ENCODE measurements around the gene TMEM203. TPM values are rescaled to one million over a fixed set of nuclear protein-coding genes. Genes with fewer than 3 reads are reported as not detected.
A peak's percentile ranks its signal among the peaks of the same experiment; 100 is the strongest.

TMEM203 gene
- total RNA-seq, 1 experiment from 2014 or later: 35.5 TPM

GRCh38 chr9:137157618-137158415, 47.6 kb downstream of the TMEM203 start:
- H3K4ac ChIP-seq (ENCODE audit: low read depth, low read length): no peak overlapping the region
- no CpG with 5 or more reads among the region's 19 CpGs for WGBS (ENCODE audit: extremely low coverage, insufficient read length, low lambda C conversion rate)
- H4K20me1 ChIP-seq (ENCODE audit: control insufficient read depth, insufficient read depth, insufficient read length): no peaks in the 10 kb centered on the region
- H3K4me1 ChIP-seq (ENCODE audit: insufficient read depth, low read length): no peaks in the 10 kb centered on the region
- no peak overlapping the region for H3K18ac ChIP-seq (ENCODE audit: insufficient read length, low read depth, low read length)
- no peaks in the 10 kb centered on the region for H3K79me1 ChIP-seq (ENCODE audit: insufficient read depth, low read depth, low read length, poor library complexity, severe bottlenecking)
- H3K4me2 ChIP-seq (ENCODE audit: insufficient read depth, insufficient read length, low read length): no peak overlapping the region
- no peak overlapping the region for H2AK5ac ChIP-seq (ENCODE audit: insufficient read length, low read length)
- H3K4me1 Mint-ChIP-seq: peaks cover 0 to 8% of the 10 kb centered on the region in 2 experiments; a peak in 2 of 4 replicates
- H2BK15ac ChIP-seq (ENCODE audit: low read depth, low read length): no peak overlapping the region
- no peak overlapping the region for H2AFZ ChIP-seq (ENCODE audit: low read length)
- H4K5ac ChIP-seq (ENCODE audit: insufficient read length, low read depth, low read length): no peak overlapping the region
- H3K27ac ChIP-seq (ENCODE audit: insufficient read length, low read depth, low read length): no peak overlapping the region
- TF ChIP-seq, protein P1, sequence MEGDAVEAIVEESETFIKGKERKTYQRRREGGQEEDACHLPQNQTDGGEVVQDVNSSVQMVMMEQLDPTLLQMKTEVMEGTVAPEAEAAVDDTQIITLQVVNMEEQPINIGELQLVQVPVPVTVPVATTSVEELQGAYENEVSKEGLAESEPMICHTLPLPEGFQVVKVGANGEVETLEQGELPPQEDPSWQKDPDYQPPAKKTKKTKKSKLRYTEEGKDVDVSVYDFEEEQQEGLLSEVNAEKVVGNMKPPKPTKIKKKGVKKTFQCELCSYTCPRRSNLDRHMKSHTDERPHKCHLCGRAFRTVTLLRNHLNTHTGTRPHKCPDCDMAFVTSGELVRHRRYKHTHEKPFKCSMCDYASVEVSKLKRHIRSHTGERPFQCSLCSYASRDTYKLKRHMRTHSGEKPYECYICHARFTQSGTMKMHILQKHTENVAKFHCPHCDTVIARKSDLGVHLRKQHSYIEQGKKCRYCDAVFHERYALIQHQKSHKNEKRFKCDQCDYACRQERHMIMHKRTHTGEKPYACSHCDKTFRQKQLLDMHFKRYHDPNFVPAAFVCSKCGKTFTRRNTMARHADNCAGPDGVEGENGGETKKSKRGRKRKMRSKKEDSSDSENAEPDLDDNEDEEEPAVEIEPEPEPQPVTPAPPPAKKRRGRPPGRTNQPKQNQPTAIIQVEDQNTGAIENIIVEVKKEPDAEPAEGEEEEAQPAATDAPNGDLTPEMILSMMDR (conservative IDR thresholded peaks at IDR 0.05): no peak
- no peak overlapping the region for H3K27ac Mint-ChIP-seq
- no peak overlapping the region for H4K91ac ChIP-seq (ENCODE audit: insufficient read length, low read depth, low read length)
- no peaks in the 10 kb centered on the region for H3K36me3 Mint-ChIP-seq (ENCODE audit: insufficient read depth in 1 of 3, low read depth in 3 of 3)
- no peak overlapping the region for H2BK12ac ChIP-seq (ENCODE audit: insufficient read length, low read depth, low read length)
- peaks cover 15% of the 10 kb centered on the region for H3K23me2 ChIP-seq (ENCODE audit: insufficient read length, low read depth, low read length, poor library complexity, severe bottlenecking)
- H3K9me3 Mint-ChIP-seq: no peaks in the 10 kb centered on the region
- no peak overlapping the region for H2BK20ac ChIP-seq (ENCODE audit: low read depth, low read length, poor library complexity, severe bottlenecking)
- no peak overlapping the region for H2BK120ac ChIP-seq (ENCODE audit: low read depth, low read length, poor library complexity, severe bottlenecking)
- H3K14ac ChIP-seq (ENCODE audit: insufficient read depth, low read length): no peak overlapping the region
- H2BK5ac ChIP-seq (ENCODE audit: insufficient read length, low read length): no peak overlapping the region
- H3T11ph ChIP-seq (ENCODE audit: low read length): no peak overlapping the region
- no peaks in the 10 kb centered on the region for H3K9me3 ChIP-seq (ENCODE audit: control insufficient read depth, low read depth, low read length)
- H3K9ac ChIP-seq (ENCODE audit: extremely low read depth, insufficient read length, low read length): no peak overlapping the region
- no peak overlapping the region for H3K23ac ChIP-seq (ENCODE audit: insufficient read length, low read depth, low read length)
- H3K27me3 Mint-ChIP-seq (ENCODE audit: low read depth): peaks cover 76% of the 10 kb centered on the region
- no peaks in the 10 kb centered on the region for H3K79me2 ChIP-seq (ENCODE audit: insufficient read depth, low read length)
- H4K8ac ChIP-seq (replicated peaks; ENCODE audit: insufficient read length, low read depth, low read length): no peak overlapping the region
- peaks cover 29% of the 10 kb centered on the region; the same call in 1 of the 2 replicates for H3K27me3 ChIP-seq (ENCODE audit: insufficient read depth, low read length)
- H3K4me3 Mint-ChIP-seq: peak overlapping the region in 1 of 2 experiments; percentile 55; a peak in 3 of 5 replicates
- H3K56ac ChIP-seq (ENCODE audit: insufficient read length, low read depth, low read length): no peak overlapping the region
- no peak for DNase-seq
